Liver (tissue), 9 donors: ENCODE measurements around the gene AIF1. TPM values are rescaled to one million over a fixed set of nuclear protein-coding genes. Genes with fewer than 3 reads are reported as not detected.

Experiments
- DNase-seq: peaks from one replicate; pipeline ENCODE4 v3.0.0-alpha.2; 2017; ENCODE audit warnings: low spot score
- H3K27ac ChIP-seq, 2 donors: one replicate each; pipeline ENCODE4 v1.7.0; 2013; ENCODE audit warnings: inconsistent platforms in 2 of 2, low read length in 2 of 2, control low read depth in 1 of 2, low read depth in 1 of 2, mild to moderate bottlenecking in 1 of 2
- H3K27me3 ChIP-seq, 4 donors: one replicate each; pipeline versions ENCODE4 v1.6.1 to v1.7.0; 2013; ENCODE audit warnings: low read length in 3 of 4, inconsistent platforms in 1 of 4, mild to moderate bottlenecking in 1 of 4, moderate library complexity in 1 of 4; ENCODE audit not compliant: control insufficient read depth in 4 of 4, insufficient read depth in 4 of 4
- H3K36me3 ChIP-seq, 4 donors: one replicate each; pipeline versions ENCODE4 v1.6.1 to v1.7.0; 2013; ENCODE audit warnings: low read length in 3 of 4, mild to moderate bottlenecking in 3 of 4, low read depth in 1 of 4, moderate library complexity in 1 of 4; ENCODE audit not compliant: control insufficient read depth in 4 of 4, insufficient read depth in 3 of 4
- H3K4me1 ChIP-seq, 4 donors: one replicate each; pipeline versions ENCODE4 v1.6.1 to v1.7.0; 2013; ENCODE audit warnings: low read length in 3 of 4, mild to moderate bottlenecking in 3 of 4, moderate library complexity in 1 of 4; ENCODE audit not compliant: control insufficient read depth in 4 of 4, insufficient read depth in 4 of 4
- H3K4me3 ChIP-seq, 3 donors: one replicate each; pipeline versions ENCODE4 v1.6.1 to v1.7.0; 2013; ENCODE audit warnings: low read length in 3 of 3, control low read depth in 1 of 3, low read depth in 1 of 3, mild to moderate bottlenecking in 1 of 3
- H3K9ac ChIP-seq, 2 donors: one replicate each; pipeline ENCODE4 v1.7.0; 2013; ENCODE audit warnings: low read length in 2 of 2, mild to moderate bottlenecking in 2 of 2, moderate library complexity in 2 of 2, control low read depth in 1 of 2, low read depth in 1 of 2
- H3K9me3 ChIP-seq, 4 donors: one replicate each; pipeline versions ENCODE4 v1.6.1 to v1.7.0; 2013; ENCODE audit warnings: low read length in 3 of 4; ENCODE audit not compliant: control insufficient read depth in 4 of 4
- ATF3 ChIP-seq: IDR thresholded peaks from 2 replicates; pipeline ENCODE4 v1.6.1; 2016; ENCODE audit warnings: antibody characterized with exemption
- EGR1 ChIP-seq, 2 donors: IDR thresholded peaks; 2 replicates each; pipeline ENCODE4 v1.6.1; 2016 to 2018; ENCODE audit warnings: antibody characterized with exemption in 2 of 2, low read depth in 2 of 2
- FOXA1 ChIP-seq: IDR thresholded peaks from 2 replicates; pipeline ENCODE4 v1.6.1; 2016; ENCODE audit warnings: antibody characterized with exemption
- FOXA2 ChIP-seq: IDR thresholded peaks from 2 replicates; pipeline ENCODE4 v1.6.1; 2016; ENCODE audit warnings: antibody characterized with exemption
- GABPA ChIP-seq, 2 donors: IDR thresholded peaks in 1 of 2; conservative IDR thresholded peaks in 1 of 2; 2 replicates each; pipeline ENCODE4 v1.6.1; 2016; ENCODE audit warnings: antibody characterized with exemption in 2 of 2, mild to moderate bottlenecking in 1 of 2, moderate library complexity in 1 of 2
- HNF4A ChIP-seq, 2 donors: conservative IDR thresholded peaks; 2 replicates each; pipeline ENCODE4 v1.6.1; 2016; ENCODE audit warnings: antibody characterized with exemption in 2 of 2, mild to moderate bottlenecking in 2 of 2
- HNF4G ChIP-seq: IDR thresholded peaks from 2 replicates; pipeline ENCODE4 v1.6.1; 2016; ENCODE audit warnings: antibody characterized with exemption
- JUND ChIP-seq, 2 donors: IDR thresholded peaks; 2 replicates each; pipeline ENCODE4 v1.6.1; 2016; ENCODE audit warnings: antibody characterized with exemption in 2 of 2
- MAX ChIP-seq: IDR thresholded peaks from 2 replicates; pipeline ENCODE4 v1.6.1; 2016; ENCODE audit warnings: antibody characterized with exemption
- RAD21 ChIP-seq, 2 donors: IDR thresholded peaks; 2 replicates each; pipeline ENCODE4 v1.6.1; 2016; ENCODE audit warnings: antibody characterized with exemption in 2 of 2, mild to moderate bottlenecking in 2 of 2
- REST ChIP-seq: IDR thresholded peaks from 2 replicates; pipeline ENCODE4 v1.6.1; 2016; ENCODE audit warnings: antibody characterized with exemption, mild to moderate bottlenecking
- RXRA ChIP-seq, 2 donors: IDR thresholded peaks; 2 replicates each; pipeline ENCODE4 v1.6.1; 2017 to 2018; ENCODE audit warnings: antibody characterized with exemption in 2 of 2, mild to moderate bottlenecking in 1 of 2
- SP1 ChIP-seq: IDR thresholded peaks from 2 replicates; pipeline ENCODE4 v1.6.1; 2018; ENCODE audit warnings: antibody characterized with exemption, mild to moderate bottlenecking
- TAF1 ChIP-seq: conservative IDR thresholded peaks from 2 replicates; pipeline ENCODE4 v1.6.1; 2016; ENCODE audit warnings: antibody characterized with exemption, mild to moderate bottlenecking
- YY1 ChIP-seq: IDR thresholded peaks from 2 replicates; pipeline ENCODE4 v1.6.1; 2016; ENCODE audit warnings: antibody characterized with exemption, mild to moderate bottlenecking
- ZBTB33 ChIP-seq: IDR thresholded peaks from 2 replicates; pipeline ENCODE4 v1.6.1; 2016; ENCODE audit warnings: antibody characterized with exemption
- WGBS: extraction: QIAGEN DNeasy Blood & Tissue Kit; methylation state at CpG from one replicate; pipeline ENCODE4 v1.1.7; 2013; 5-methylcytosine and 5-hydroxymethylcytosine counted together
- polyA plus RNA-seq, 2 donors: library from polyadenylated mRNA; stranded (reverse) in 1 of 2; unstranded in 1 of 2; fragments of 200-250 nt in 1 of 2; fragments of >200 nt in 1 of 2; fragmentation: Nextera tagmentation in 1 of 2; extraction: Ambion mirVana in 1 of 2; gene quantifications; one replicate each; pipeline versions ENCODE4 v1.2.1 to v1.2.3, GENCODE V29; 2013 to 2015
- total RNA-seq, 2 donors: library from RNA; depleted of rRNA; stranded (reverse); fragments of >200 nt; gene quantifications; one replicate each; pipeline ENCODE4 v1.2.3, GENCODE V29; 2014
- donor health status: healthy.
- donor health status: healthy.
- donor health status: healthy.
- donor health status: healthy.
- donor health status: healthy.

The AIF1 gene
- total and polyA plus RNA-seq, 4 donors, result 12.2 to 46.8 (median 26.7) TPM

GRCh38 chr6:31577579-31577966, 37.5 kb upstream of the AIF1 start:
- WGBS, result 89% methylated on average over 3 of the region's 3 CpGs
- Histone ChIP-seq H3K9ac (no peak overlapping the region), H3K27ac (no peak overlapping the region), H3K9me3 (no peaks in the 10 kb centered on the region), H3K4me1 (peaks cover 0 to 16% (median 6%) of the 10 kb centered on the region in 4 donors), H3K4me3 (no peak overlapping the region), H3K36me3 (no peaks in the 10 kb centered on the region), H3K27me3 (no peaks in the 10 kb centered on the region)
- no peak for DNase-seq
- TF ChIP-seq GABPA (IDR thresholded peaks at IDR 0.05 in 1 of 2, conservative IDR thresholded peaks at IDR 0.05 in 1 of 2) (no peak), EGR1 (IDR thresholded peaks at IDR 0.05; ENCODE audit: low read depth in 2 of 2) (no peak), JUND (IDR thresholded peaks at IDR 0.05) (no peak)

GRCh38 chr6:31578184-31579118, 36.6 kb upstream of the AIF1 start:
- H3K9me3 ChIP-seq, result no peaks in the 10 kb centered on the region
- peaks cover 0 to 16% (median 6%) of the 10 kb centered on the region in 4 donors for H3K4me1 ChIP-seq
- no peaks in the 10 kb centered on the region for H3K27me3 ChIP-seq
- no peak for DNase-seq
- no peak overlapping the region for H3K9ac ChIP-seq
- no peak overlapping the region for H3K27ac ChIP-seq
- 85% methylated on average over 12 of the region's 12 CpGs for WGBS
- H3K36me3 ChIP-seq, result no peaks in the 10 kb centered on the region
- H3K4me3 ChIP-seq, result no peak overlapping the region
- TF ChIP-seq TAF1 (no peak), FOXA2 (no peak), HNF4A (conservative IDR thresholded peaks at IDR 0.05) (no peak), RAD21 (IDR thresholded peaks at IDR 0.05) (no peak), ATF3 (no peak), REST (no peak), HNF4G (no peak), FOXA1 (no peak), JUND (IDR thresholded peaks at IDR 0.05) (no peak), GABPA (IDR thresholded peaks at IDR 0.05 in 1 of 2, conservative IDR thresholded peaks at IDR 0.05 in 1 of 2) (no peak), RXRA (IDR thresholded peaks at IDR 0.05) (no peak)

GRCh38 chr6:31579119-31579505, 35.9 kb upstream of the AIF1 start:
- 92% methylated on average over 3 of the region's 3 CpGs for WGBS
- no peak for TF ChIP-seq ZBTB33
- TF ChIP-seq FOXA2, result no peak
- TF ChIP-seq JUND (IDR thresholded peaks at IDR 0.05), result no peak
- TF ChIP-seq MAX, result no peak
- no peak for TF ChIP-seq RAD21 (IDR thresholded peaks at IDR 0.05)
- TF ChIP-seq FOXA1, result no peak
- TF ChIP-seq ATF3, result no peak
- no peak for TF ChIP-seq SP1
- TF ChIP-seq TAF1, result no peak
- TF ChIP-seq REST, result no peak
- no peak for TF ChIP-seq GABPA (IDR thresholded peaks at IDR 0.05 in 1 of 2, conservative IDR thresholded peaks at IDR 0.05 in 1 of 2)
- no peak for TF ChIP-seq YY1
- no peak for TF ChIP-seq HNF4G

More at GRCh38 chr6:31579119-31579505, 35.9 kb upstream of the AIF1 start:
- Histone ChIP-seq H3K4me3 (no peak overlapping the region), H3K9me3 (no peaks in the 10 kb centered on the region), H3K4me1 (peaks cover 0 to 16% (median 6%) of the 10 kb centered on the region in 4 donors), H3K27me3 (no peaks in the 10 kb centered on the region), H3K36me3 (no peaks in the 10 kb centered on the region), H3K27ac (no peak overlapping the region), H3K9ac (no peak overlapping the region)
- no peak for DNase-seq
